ENCODE measurements around the gene CDC25A.
"Not testable (repeated sequence)": the region's sequence is repeated elsewhere in the genome, so short reads cannot be mapped to it uniquely, and the experiment has no call there.

The CDC25A gene

GRCh38 chr3:48125886-48126622 lies 62.2 kb downstream of the CDC25A start:
- no peaks in the 10 kb centered on the region for H3K27me3 ChIP-seq (ENCODE audit: control insufficient read depth in 1 of 2, insufficient read depth in 2 of 2, low read length in 2 of 2)
- H3K9me3 ChIP-seq (ENCODE audit: control insufficient read depth in 2 of 2, low read length in 2 of 2): no peaks in the 10 kb centered on the region
- H3K9ac ChIP-seq (ENCODE audit: low read length in 2 of 2): no peak overlapping the region
- no peak overlapping the region for H3K27ac ChIP-seq (ENCODE audit: low read length)
- H3K36me3 ChIP-seq (ENCODE audit: control insufficient read depth in 2 of 2, insufficient read depth in 2 of 2, low read length in 2 of 2): no peaks in the 10 kb centered on the region
- no peak overlapping the region for H3K4me3 ChIP-seq (ENCODE audit: low read length in 2 of 2)
- peaks cover 15% of the 10 kb centered on the region for H3K4me1 ChIP-seq (ENCODE audit: control insufficient read depth, insufficient read depth, low read length)

DNA sequence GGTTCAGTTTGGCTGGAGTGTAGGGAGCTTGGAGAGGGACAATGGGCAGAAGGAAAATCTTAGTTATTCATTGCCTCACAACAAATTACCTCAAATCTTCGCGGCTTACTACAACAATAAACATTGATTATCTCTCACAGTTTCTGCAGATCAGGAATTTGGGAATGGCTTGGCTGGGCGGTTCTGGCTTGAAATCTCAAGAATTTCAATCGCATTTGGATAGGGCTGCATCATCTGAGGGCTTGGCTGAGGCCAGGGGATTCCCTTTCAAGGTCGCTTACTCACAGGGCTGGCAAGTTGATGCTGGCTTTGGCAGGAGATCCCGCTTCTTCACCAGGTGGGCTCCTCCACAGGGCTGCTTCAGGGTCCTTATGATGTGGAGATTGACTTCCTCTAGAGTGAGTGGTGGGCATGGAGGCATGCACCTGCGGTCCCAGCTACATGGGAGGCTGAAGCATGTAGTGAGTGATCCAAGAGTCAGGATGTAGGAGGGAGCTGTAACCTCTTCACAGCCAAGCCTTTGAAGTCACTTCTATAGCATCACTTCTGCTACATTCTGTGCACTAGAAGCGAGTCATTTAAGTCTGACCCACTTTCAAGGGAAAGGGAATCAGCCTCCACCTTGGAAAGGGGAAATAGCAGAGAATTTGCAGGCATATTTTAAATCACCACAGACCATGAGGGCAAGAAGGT lies 63.1 kb downstream of the CDC25A start:
- peaks cover 6% of the 10 kb centered on the region for H3K4me1 ChIP-seq (ENCODE audit: control insufficient read depth, insufficient read depth, low read length)
- no peaks in the 10 kb centered on the region for H3K9me3 ChIP-seq (ENCODE audit: control insufficient read depth in 2 of 2, low read length in 2 of 2)
- no peaks in the 10 kb centered on the region for H3K36me3 ChIP-seq (ENCODE audit: control insufficient read depth in 2 of 2, insufficient read depth in 2 of 2, low read length in 2 of 2)
- no peak overlapping the region for H3K9ac ChIP-seq (ENCODE audit: low read length in 2 of 2)
- H3K27ac ChIP-seq (ENCODE audit: low read length): no peak overlapping the region
- no peaks in the 10 kb centered on the region for H3K27me3 ChIP-seq (ENCODE audit: control insufficient read depth in 1 of 2, insufficient read depth in 2 of 2, low read length in 2 of 2)
- H3K4me3 ChIP-seq (ENCODE audit: low read length in 2 of 2): no peak overlapping the region

DNA sequence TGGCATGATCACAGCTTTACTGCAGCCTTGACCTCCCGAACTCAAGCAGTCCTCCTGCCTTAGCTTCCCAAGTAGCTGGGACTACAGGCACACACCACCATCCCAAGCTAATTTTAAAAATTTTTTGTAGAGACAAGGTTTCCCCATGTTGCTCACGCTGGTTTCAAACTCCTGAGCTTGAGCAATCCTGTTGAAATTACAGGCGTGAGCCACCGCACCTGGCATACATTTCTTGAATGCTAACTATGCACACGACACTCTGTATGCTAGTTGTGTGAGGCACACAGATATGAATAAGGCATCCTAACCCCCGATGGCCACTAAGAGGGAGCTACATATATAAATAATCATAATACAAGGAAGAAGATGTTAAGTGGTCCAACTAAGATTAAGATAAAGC lies 64.9 kb downstream of the CDC25A start:
- Histone ChIP-seq H3K4me3 (ENCODE audit: low read length in 2 of 2) (no peak overlapping the region), H3K27ac (ENCODE audit: low read length) (no peak overlapping the region), H3K27me3 (ENCODE audit: control insufficient read depth in 1 of 2, insufficient read depth in 2 of 2, low read length in 2 of 2) (no peaks in the 10 kb centered on the region), H3K4me1 (ENCODE audit: control insufficient read depth, insufficient read depth, low read length) (peaks cover 3% of the 10 kb centered on the region), H3K9ac (ENCODE audit: low read length in 2 of 2) (no peak overlapping the region), H3K36me3 (ENCODE audit: control insufficient read depth in 2 of 2, insufficient read depth in 2 of 2, low read length in 2 of 2) (no peaks in the 10 kb centered on the region), H3K9me3 (ENCODE audit: control insufficient read depth in 2 of 2, low read length in 2 of 2) (no peaks in the 10 kb centered on the region)

- Histone ChIP-seq H3K9me3 (ENCODE audit: control insufficient read depth in 2 of 2, low read length in 2 of 2) (no peaks in the 10 kb centered on the region), H3K9ac (ENCODE audit: low read length in 2 of 2) (no peak overlapping the region), H3K36me3 (ENCODE audit: control insufficient read depth in 2 of 2, insufficient read depth in 2 of 2, low read length in 2 of 2) (no peaks in the 10 kb centered on the region), H3K4me3 (ENCODE audit: low read length in 2 of 2) (no peak overlapping the region), H3K4me1 (ENCODE audit: control insufficient read depth, insufficient read depth, low read length) (peaks cover 3% of the 10 kb centered on the region), H3K27me3 (ENCODE audit: control insufficient read depth in 1 of 2, insufficient read depth in 2 of 2, low read length in 2 of 2) (no peaks in the 10 kb centered on the region), H3K27ac (ENCODE audit: low read length) (no peak overlapping the region)
These were observed 65.7 kb downstream of the CDC25A start for GRCh38 chr3:48122504-48122903.

- no peaks in the 10 kb centered on the region for H3K36me3 ChIP-seq (ENCODE audit: control insufficient read depth in 2 of 2, insufficient read depth in 2 of 2, low read length in 2 of 2)
- H3K4me3 ChIP-seq (ENCODE audit: low read length in 2 of 2): no peak overlapping the region
- no peak overlapping the region for H3K27ac ChIP-seq (ENCODE audit: low read length)
- H3K27me3 ChIP-seq (ENCODE audit: control insufficient read depth in 1 of 2, insufficient read depth in 2 of 2, low read length in 2 of 2): no peaks in the 10 kb centered on the region
- peaks cover 3% of the 10 kb centered on the region for H3K4me1 ChIP-seq (ENCODE audit: control insufficient read depth, insufficient read depth, low read length)
- no peaks in the 10 kb centered on the region for H3K9me3 ChIP-seq (ENCODE audit: control insufficient read depth in 2 of 2, low read length in 2 of 2)
- no peak overlapping the region for H3K9ac ChIP-seq (ENCODE audit: low read length in 2 of 2)
These were observed 68.0 kb downstream of the CDC25A start for GRCh38 chr3:48120223-48120622.

GRCh38 chr3:48119505-48120193 lies 68.6 kb downstream of the CDC25A start:
- H3K9ac ChIP-seq (ENCODE audit: low read length in 2 of 2): no peak overlapping the region
- no peaks in the 10 kb centered on the region for H3K36me3 ChIP-seq (ENCODE audit: control insufficient read depth in 2 of 2, insufficient read depth in 2 of 2, low read length in 2 of 2)
- H3K4me1 ChIP-seq (ENCODE audit: control insufficient read depth, insufficient read depth, low read length): peaks cover 3% of the 10 kb centered on the region
- no peak overlapping the region for H3K27ac ChIP-seq (ENCODE audit: low read length)
- H3K27me3 ChIP-seq (ENCODE audit: control insufficient read depth in 1 of 2, insufficient read depth in 2 of 2, low read length in 2 of 2): no peaks in the 10 kb centered on the region
- no peak overlapping the region for H3K4me3 ChIP-seq (ENCODE audit: low read length in 2 of 2)
- no peaks in the 10 kb centered on the region for H3K9me3 ChIP-seq (ENCODE audit: control insufficient read depth in 2 of 2, low read length in 2 of 2)

DNA sequence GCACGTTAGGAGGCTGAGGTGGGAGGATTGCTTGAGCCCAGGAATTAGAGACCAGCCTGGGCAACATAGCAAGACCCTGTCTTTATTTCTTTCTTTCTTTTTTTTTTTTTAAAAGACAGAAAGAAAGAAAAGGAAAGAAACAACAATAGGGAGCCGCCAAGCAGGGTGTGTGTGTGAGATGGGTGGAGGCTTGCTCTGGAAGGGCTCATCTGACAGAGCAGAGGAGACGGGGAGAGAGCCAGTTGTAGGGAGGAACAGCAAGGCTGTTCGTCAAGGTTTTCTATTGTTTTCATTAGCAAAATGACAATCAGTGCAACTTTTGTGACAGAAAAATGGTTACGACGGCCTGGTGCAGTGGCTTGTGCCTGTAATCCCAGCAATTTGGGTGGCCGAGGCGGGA lies 69.3 kb downstream of the CDC25A start:
- H3K9ac ChIP-seq (ENCODE audit: low read length in 2 of 2): no peak overlapping the region
- H3K27ac ChIP-seq (ENCODE audit: low read length): no peak overlapping the region
- no peaks in the 10 kb centered on the region for H3K9me3 ChIP-seq (ENCODE audit: control insufficient read depth in 2 of 2, low read length in 2 of 2)
- H3K36me3 ChIP-seq (ENCODE audit: control insufficient read depth in 2 of 2, insufficient read depth in 2 of 2, low read length in 2 of 2): no peaks in the 10 kb centered on the region
- H3K4me3 ChIP-seq (ENCODE audit: low read length in 2 of 2): no peak overlapping the region
- peaks cover 3% of the 10 kb centered on the region for H3K4me1 ChIP-seq (ENCODE audit: control insufficient read depth, insufficient read depth, low read length)
- no peaks in the 10 kb centered on the region for H3K27me3 ChIP-seq (ENCODE audit: control insufficient read depth in 1 of 2, insufficient read depth in 2 of 2, low read length in 2 of 2)

DNA sequence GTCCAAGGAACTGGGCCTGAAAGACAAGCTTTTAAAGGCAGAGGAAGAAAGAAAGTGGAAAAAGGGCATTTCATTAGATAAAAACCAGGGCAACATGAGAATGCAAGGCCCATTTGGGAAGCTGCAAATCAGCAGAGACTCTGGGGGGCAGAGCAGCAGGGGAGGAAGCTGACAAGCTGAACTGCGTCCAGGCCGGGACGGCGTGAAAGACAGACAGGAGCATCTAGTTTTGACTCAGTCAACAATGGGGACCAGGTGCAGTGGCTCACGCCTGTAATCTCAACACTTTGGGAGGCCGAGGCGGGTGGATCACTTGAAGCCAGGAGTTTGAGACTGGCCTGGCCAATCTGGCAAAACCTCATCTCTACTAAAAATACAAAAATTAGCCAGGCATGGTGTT lies 69.9 kb downstream of the CDC25A start:
- H3K27me3 ChIP-seq (ENCODE audit: control insufficient read depth in 1 of 2, insufficient read depth in 2 of 2, low read length in 2 of 2): no peaks in the 10 kb centered on the region
- no peaks in the 10 kb centered on the region for H3K36me3 ChIP-seq (ENCODE audit: control insufficient read depth in 2 of 2, insufficient read depth in 2 of 2, low read length in 2 of 2)
- H3K27ac ChIP-seq (ENCODE audit: low read length): no peak overlapping the region
- H3K9me3 ChIP-seq (ENCODE audit: control insufficient read depth in 2 of 2, low read length in 2 of 2): no peaks in the 10 kb centered on the region
- H3K9ac ChIP-seq (ENCODE audit: low read length in 2 of 2): no peak overlapping the region
- peaks cover 3% of the 10 kb centered on the region for H3K4me1 ChIP-seq (ENCODE audit: control insufficient read depth, insufficient read depth, low read length)
- no peak overlapping the region for H3K4me3 ChIP-seq (ENCODE audit: low read length in 2 of 2)

DNA sequence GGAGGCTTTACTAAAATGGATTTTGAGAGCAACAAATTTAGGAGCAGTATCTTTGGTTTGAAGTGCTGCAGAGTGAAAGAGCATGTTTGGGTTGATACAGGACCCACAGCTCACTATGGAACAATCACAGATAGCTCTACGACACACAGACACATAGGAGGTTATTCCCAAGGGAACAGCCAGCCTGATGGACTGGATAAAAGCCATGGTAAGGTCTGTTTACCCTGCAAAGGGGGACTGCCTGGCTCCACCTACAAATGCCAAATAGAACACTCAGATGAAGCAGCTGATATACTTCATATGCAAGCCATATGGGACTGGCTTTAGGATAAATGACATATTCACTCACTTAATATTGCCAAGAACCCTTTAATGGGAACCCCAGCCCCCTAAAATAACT lies 75.4 kb downstream of the CDC25A start:
- no peak overlapping the region for H3K27ac ChIP-seq (ENCODE audit: low read length)

DNA sequence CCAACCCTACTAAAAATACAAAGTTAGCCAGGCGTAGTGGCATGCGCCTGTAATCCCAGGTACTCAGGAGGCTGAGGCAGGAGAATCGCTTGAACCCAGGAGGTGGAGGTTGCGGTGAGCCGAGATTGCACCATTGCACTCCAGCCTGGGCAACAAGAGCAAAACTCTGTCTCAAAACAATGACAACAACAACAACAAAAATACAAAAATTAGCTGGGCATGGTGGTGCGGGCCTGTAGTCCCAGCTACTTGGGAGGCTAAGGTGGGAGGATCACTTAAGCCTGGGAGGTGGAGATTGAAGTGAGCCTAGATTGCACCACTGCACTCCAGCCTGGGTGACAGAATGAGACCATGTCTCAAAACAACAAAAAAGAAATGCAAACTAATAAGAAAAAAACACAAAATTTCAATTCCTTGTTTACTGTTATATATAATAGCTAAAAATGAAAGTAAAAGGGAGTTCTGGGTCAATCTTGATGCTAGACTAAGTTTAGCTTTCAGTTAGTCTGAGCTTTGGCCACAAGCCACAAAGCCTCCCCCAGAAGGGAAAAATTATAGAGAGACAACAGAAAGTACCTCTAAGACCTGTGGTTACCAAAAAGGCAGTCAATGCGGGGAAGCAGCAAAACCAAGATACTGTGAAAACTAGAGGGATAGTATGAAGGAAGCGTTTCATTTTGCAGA lies 76.0 kb downstream of the CDC25A start:
- not testable (repeated sequence) for H3K9me3 ChIP-seq (ENCODE audit: control insufficient read depth in 2 of 2, low read length in 2 of 2); H3K27ac ChIP-seq (ENCODE audit: low read length); H3K9ac ChIP-seq (ENCODE audit: low read length in 2 of 2); H3K27me3 ChIP-seq (ENCODE audit: control insufficient read depth in 1 of 2, insufficient read depth in 2 of 2, low read length in 2 of 2); H3K4me3 ChIP-seq (ENCODE audit: low read length in 2 of 2); H3K4me1 ChIP-seq (ENCODE audit: control insufficient read depth, insufficient read depth, low read length); H3K36me3 ChIP-seq (ENCODE audit: control insufficient read depth in 2 of 2, insufficient read depth in 2 of 2, low read length in 2 of 2)

More for the DNA sequence above, 75.4 kb downstream of the CDC25A start:
- Histone ChIP-seq H3K36me3 (ENCODE audit: control insufficient read depth in 2 of 2, insufficient read depth in 2 of 2, low read length in 2 of 2) (no peaks in the 10 kb centered on the region), H3K9ac (ENCODE audit: low read length in 2 of 2) (no peak overlapping the region), H3K9me3 (ENCODE audit: control insufficient read depth in 2 of 2, low read length in 2 of 2) (peaks cover 0 to 7% of the 10 kb centered on the region in 2 donors), H3K4me1 (ENCODE audit: control insufficient read depth, insufficient read depth, low read length) (peaks cover 2% of the 10 kb centered on the region), H3K27me3 (ENCODE audit: control insufficient read depth in 1 of 2, insufficient read depth in 2 of 2, low read length in 2 of 2) (no peaks in the 10 kb centered on the region), H3K4me3 (ENCODE audit: low read length in 2 of 2) (no peak overlapping the region)

Measured in stomach smooth muscle (tissue), 2 donors.